Embryonic facial prominence (tissue), 1 donor: ENCODE results near the gene EXOSC5.
"Not testable (repeated sequence)": the region's sequence is repeated elsewhere in the genome, so short reads cannot be mapped to it uniquely, and the experiment has no call there.

Experiments
- DNase-seq: peaks from one replicate; pipeline ENCODE4 v3.0.0-alpha.2; 2016; ENCODE audit errors: extremely low spot score

The EXOSC5 gene

GRCh38 chr19:41397086-41398049 is at the start of gene EXOSC5, which contains the start of gene BCKDHA:
Gene EXOSC5 (minus strand): TSS chr19:41397359. CDS start chr19:41397328, 31 bp downstream.
Gene BCKDHA (plus strand): TSS chr19:41397818. CDS start chr19:41397828, 10 bp downstream.
- DNase-seq: peak; percentile 99

DNA sequence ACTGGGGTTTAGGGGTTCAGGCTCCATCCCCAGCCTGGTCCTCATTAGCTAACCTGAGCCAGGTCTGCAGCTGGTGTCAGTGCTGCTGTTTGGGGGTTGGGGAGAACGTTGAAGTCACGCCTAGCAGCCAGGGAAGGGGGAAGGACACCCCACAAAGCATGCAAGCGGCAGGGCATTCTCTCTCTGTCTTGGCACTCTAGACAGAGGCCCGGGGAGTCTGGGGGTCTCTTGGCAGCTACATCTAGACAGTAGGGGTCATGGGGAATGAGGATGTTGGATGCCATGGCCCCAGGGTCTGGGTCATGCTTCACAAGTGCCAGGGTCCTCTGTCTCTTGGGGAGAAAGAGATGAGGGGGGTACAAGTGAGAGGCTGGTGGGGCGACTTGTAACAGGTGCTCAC is 48.4 kb upstream of the EXOSC5 start:
- no peak for DNase-seq

DNA sequence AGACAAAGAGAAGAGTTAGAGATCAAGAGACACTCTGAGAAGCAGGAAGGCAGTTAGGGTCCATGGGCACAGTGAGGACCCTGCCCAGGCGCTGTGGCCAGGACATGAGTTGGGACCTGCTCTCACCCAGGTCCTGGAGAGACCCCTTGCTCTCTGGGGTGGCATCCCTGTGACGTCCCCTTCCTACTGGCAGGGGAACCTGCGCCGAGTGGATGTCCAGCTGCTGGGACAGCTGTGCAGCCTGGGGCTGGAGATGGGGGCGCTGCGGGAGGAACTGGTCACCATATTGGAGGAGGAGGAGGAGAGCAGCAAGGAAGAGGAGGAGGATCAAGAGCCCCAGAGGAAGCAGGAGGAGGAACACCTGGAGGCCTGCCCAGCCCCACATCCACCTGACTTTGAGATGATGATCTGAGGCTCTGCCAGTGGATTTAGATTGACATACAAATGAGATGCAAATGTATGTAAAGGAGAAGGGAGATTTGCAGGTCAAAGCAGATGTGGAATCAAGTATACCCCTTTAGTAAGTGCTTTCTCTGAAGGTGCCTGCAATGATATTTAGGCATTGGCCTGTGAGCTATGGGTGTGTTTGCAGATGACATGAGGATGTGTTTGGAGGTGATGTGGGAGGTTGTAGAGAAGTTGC is 46.8 kb upstream of the EXOSC5 start:
- DNase-seq: no peak

DNA sequence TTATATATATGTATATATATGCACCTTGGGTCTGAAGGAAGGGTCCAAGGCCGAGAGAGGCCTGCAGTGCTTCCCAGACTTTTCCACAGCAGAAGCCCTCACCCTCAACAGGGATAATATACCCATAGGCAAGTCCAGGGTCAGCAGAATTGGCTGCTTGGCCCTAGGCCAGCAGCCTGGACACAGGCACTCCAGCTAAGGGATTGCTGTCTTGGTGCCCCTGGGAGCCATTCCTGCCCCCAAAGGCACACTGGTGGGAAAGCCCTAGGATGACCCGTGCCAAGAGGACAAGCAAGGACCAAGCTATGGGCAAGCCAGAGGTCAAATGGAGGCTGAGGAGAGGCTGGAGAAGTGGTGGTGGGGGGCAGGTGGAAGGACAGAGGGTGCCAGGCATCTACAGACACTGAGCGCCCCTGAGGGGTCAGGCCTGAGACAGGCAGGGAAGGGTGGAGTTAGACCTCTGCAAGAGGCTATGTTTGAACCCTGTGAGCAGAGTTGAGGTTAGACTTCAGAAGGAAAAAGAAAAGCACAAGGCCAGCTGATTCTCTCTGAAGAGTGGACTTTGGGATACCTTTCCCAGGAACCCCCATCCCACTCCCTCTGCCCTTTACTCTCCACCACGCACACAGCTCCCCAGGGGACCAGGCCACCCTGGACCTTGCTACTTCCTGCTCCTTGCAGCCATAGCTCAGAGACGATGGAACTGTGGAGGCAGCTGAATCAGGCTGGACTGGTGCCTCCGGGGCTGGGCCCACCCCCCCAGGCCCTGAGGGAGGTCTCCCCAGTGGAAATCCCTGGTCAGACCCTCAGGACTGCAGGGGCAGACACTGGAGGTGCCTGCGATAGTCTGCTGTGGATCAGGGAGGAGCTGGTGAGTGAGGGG is 45.6 kb upstream of the EXOSC5 start, which contains the start of gene ERICH4:
Gene ERICH4 (plus strand): TSS at position 684 of the 883 bp plus-strand sequence. CDS start 14 bp downstream, at position 698.
- no peak for DNase-seq

- DNase-seq: no peak
Observed at GRCh38 chr19:41441321-41441945, 44.3 kb upstream of the EXOSC5 start.

DNA sequence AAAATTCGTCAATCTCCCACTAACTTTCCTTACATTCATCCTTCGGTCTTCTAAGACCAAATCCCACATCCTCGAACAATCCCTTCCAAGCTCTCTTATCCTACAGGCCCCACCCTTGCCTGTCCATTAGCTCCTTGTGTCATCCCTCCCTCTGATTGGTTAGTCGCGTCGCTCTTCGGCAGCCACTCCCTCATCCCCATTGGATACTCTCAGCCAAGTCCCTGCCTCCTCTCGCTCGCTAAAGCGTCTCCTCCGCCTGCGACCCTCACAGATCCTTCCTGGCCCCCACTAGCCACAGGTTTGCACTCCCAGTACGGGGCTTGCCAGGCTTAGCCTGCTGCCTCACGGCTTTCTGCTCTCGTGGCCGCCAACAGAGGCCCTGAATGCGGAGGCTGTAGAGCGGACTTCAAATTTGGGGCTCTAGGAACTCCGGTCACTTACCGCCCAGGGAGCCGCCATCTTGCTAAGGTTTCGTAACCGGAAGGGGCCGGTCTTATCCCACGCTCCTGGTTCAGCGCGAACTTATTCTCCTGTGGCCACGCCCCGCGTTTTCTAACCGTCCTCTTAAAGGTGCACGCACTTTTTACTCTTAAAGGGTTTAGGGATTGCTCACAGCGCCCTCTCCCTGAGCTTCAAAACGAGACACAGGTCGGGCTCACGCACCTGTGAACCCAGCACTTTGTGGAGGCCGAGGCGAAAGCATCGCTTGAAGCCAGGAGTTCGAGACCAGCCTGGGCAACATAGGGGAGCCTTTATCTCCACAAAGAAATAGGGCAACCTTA is 42.5 kb upstream of the EXOSC5 start, which contains the start of gene DMAC2:
Gene DMAC2 (minus strand): TSS at position 472 of the 782 bp plus-strand sequence. CDS start 13 bp downstream, at position 459.
- DNase-seq: peak; percentile 95

DNA sequence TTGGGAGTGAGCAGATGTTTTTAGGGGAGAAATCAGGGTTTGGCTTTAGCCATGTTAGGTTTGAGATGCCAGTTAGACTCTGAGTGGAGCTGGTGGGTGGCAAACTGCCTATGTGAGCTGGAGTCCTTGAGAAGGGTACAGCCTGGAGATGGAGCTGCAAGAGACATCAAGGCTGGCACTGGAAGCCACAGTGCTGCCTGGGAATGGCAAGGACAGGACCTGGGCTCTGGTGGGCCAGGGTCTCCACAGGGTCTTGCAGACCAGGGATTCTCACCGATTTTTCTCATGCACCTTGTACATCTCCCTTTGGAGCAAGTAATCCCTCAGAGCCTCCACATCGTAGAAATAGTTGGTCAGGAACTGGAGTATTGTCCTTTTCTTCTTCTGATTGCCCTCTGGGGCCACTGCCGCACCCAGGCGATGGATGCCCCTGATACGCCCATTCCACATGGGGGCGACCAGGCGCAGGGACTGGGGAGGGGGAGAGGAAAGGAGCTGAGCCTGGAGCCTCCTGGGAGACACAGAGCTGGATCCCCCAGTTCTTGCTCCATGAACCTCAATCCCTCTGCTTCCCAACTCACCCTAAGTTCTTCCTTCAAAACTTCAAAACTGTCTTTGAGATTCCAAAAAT is 40.9 kb upstream of the EXOSC5 start:
- DNase-seq: no peak

DNA sequence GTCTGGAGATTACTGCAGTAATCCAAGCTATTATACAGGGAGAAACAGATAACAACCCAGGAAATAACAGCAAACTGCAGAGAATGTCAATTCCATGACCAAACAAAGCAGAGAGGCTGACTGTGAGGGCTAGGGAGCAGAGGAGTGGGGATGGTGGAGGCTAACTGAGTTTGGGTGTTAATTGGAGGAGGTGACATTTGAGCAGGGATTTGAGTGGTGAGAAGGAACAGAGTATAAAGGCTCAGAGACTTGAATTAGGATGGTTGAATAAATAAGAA is 39.5 kb upstream of the EXOSC5 start:
- no peak for DNase-seq

GRCh38 chr19:41435936-41436673 is 38.9 kb upstream of the EXOSC5 start:
- DNase-seq: no peak

GRCh38 chr19:41435376-41435775 is 38.2 kb upstream of the EXOSC5 start:
- not testable (repeated sequence) for DNase-seq

DNA sequence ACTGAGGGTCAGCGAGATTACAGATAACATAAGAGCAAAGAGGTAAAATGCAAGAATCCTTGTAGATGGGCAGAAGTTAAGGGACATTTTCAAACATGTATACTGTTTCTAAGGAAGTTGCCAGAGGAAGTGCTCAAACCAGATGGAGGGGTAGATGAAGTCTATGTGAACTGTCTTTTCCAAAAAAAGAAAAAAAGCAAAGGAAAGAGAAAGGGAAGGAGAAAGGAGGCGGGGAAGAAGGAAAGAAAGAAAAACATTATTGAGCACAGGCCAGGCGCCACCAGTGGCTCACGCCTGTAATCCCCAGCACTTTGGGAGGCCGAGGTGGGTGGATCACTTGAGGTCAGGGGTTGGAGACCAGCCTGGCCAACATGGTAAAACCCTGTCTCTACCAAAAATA is 37.3 kb upstream of the EXOSC5 start:
- no peak for DNase-seq

GRCh38 chr19:41433171-41433570 is 36.0 kb upstream of the EXOSC5 start:
- no peak for DNase-seq

DNA sequence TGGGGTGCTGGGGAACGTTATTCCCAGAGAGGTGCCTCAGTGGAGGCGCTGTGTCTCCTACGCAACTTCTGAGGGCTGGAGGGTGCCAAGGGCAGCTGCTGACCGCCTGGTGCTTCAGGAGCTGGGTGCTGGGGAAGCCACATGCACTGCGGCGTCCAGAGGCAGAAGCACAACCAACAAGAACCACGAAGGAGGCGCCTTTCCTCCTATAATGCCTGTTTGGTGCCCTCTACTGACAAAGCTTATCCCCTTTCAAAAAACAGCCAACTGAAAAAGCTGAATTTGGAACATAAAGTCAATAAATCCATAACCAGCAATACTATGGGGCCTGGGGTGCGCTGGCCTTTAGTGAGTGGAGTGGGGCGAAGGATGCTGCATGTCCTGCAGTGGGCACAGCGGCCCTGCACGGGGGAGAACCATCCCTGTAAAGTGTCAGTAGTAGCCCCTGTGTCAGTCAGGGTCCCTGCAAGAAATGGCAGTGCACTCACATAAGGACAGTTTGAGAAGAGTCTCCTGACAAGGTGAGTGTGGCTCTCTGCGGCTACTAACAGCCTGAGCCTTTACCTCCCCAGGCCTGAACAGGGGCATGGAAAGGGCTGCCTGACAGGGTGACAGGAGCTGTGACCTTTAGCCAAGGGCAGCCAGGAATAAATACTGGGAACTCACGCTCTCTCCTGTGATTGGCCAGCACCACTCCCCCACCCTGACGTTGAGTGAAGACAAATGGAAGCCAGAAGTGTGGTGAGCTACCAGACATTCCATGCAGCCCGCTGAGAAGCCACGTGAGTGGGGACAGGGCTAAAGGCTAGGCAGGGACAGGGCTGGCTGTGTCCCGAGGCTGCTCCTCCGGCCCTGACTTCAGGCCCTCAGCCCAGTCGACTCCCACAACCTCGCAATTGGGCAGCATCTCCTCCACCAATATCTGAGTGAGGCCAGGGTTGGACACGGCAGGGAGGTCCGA is 34.5 kb upstream of the EXOSC5 start:
- no peak for DNase-seq

GRCh38 chr19:41430922-41431321 is 33.8 kb upstream of the EXOSC5 start:
- no peak for DNase-seq

- DNase-seq: no peak
Observed at GRCh38 chr19:41428481-41428859, 31.3 kb upstream of the EXOSC5 start.

GRCh38 chr19:41427647-41428480 is 30.7 kb upstream of the EXOSC5 start:
- peak; percentile 18 for DNase-seq

- no peak for DNase-seq
Observed at GRCh38 chr19:41426952-41427646, 29.9 kb upstream of the EXOSC5 start, which contains the start of gene B3GNT8. Gene B3GNT8 (minus strand): TSS chr19:41427374. CDS start chr19:41426778, 596 bp downstream.
